K562 (cell line): ENCODE measurements around the gene FYB1. TPM values are rescaled to one million over a fixed set of nuclear protein-coding genes. Genes with fewer than 3 reads are reported as not detected.

Experiments
- ATF7 ChIP-seq: fragments of 450-650 bp; IDR thresholded peaks from 2 replicates; pipeline ENCODE4 v1.7.1; 2014; ENCODE audit warnings: mild to moderate bottlenecking, moderate library complexity
- DMBX1 ChIP-seq: fragments of 250-450 bp; sonication (Bioruptor Pico); IDR thresholded peaks from 2 replicates; pipeline ENCODE4 v1.8.0; 2022; ENCODE audit warnings: inconsistent platforms, mild to moderate bottlenecking, moderate library complexity, borderline replicate concordance
- KLF6 ChIP-seq: fragments of 250-450 bp; sonication (Bioruptor Pico); IDR thresholded peaks from 2 replicates; pipeline ENCODE4 v1.4.0; 2020; ENCODE audit warnings: mild to moderate bottlenecking, moderate library complexity, borderline replicate concordance
- MTA3 ChIP-seq: fragments of 450-650 bp; formaldehyde crosslinking; IDR thresholded peaks from 2 replicates; pipeline ENCODE4 v1.6.1; 2017; ENCODE audit warnings: mild to moderate bottlenecking, borderline replicate concordance
- NCOA4 ChIP-seq: fragments of 450-650 bp; IDR thresholded peaks from 2 replicates; pipeline ENCODE4 v1.6.1; 2018; ENCODE audit warnings: mild to moderate bottlenecking; ENCODE audit not compliant: partially characterized antibody
- RBM22 ChIP-seq: fragments of 200-400 bp; formaldehyde crosslinking; IDR thresholded peaks from 2 replicates; pipeline ENCODE4 v1.6.1; 2018; ENCODE audit warnings: low read length, low read depth; ENCODE audit not compliant: poor library complexity, severe bottlenecking
- REST ChIP-seq, 2 experiments: fragments of 450-650 bp; formaldehyde crosslinking in 1 of 2; IDR thresholded peaks; 2 replicates each; pipeline versions ENCODE4 v1.4.0 to v1.6.1; 2014 to 2020; ENCODE audit warnings: mild to moderate bottlenecking in 2 of 2, borderline replicate concordance in 1 of 2, low read depth in 1 of 2
- ZNF444 ChIP-seq: fragments of 250-450 bp; sonication (Bioruptor Pico); IDR thresholded peaks from 2 replicates; pipeline ENCODE4 v1.4.0; 2020; ENCODE audit warnings: mild to moderate bottlenecking, moderate library complexity
- ZNF586 ChIP-seq: fragments of 450-650 bp; formaldehyde crosslinking; conservative IDR thresholded peaks from 2 replicates; pipeline ENCODE4 v1.4.0; 2020; ENCODE audit warnings: mild to moderate bottlenecking, moderate library complexity
- ZNF717 ChIP-seq: fragments of 250-450 bp; sonication (Bioruptor Pico); IDR thresholded peaks from 2 replicates; pipeline ENCODE4 v1.5.0; 2021
- polyA plus RNA-seq, 8 experiments: library from polyadenylated mRNA; depleted of rRNA in 4 of 8; stranded (reverse) in 5 of 8; unstranded in 3 of 8; fragments of >200 nt; fragmentation: Nextera tagmentation in 2 of 8; fragmentation: Illumina TruSeq in 1 of 8; extraction: Ambion mirVana in 2 of 8; extraction: Trizol in 1 of 8; gene quantifications; 2 replicates each; pipeline versions ENCODE4 v1.2.1 to v1.2.3, GENCODE V29; 2011 to 2014; ENCODE audit warnings: inconsistent platforms in 1 of 8, missing spikeins in 1 of 8
- total RNA-seq, 7 experiments: library from RNA; depleted of rRNA in 6 of 7; stranded (reverse); fragments of >200 nt in 6 of 7; fragmentation: Illumina TruSeq in 2 of 7; extraction: Trizol in 2 of 7; gene quantifications; 2 replicates each; pipeline versions ENCODE4 v1.2.1 to v1.2.3, GENCODE V29; 2011 to 2021; ENCODE audit warnings: low replicate concordance in 1 of 7
- TF ChIP-seq, protein P1 (sequence below): fragments of 250-450 bp; sonication (Bioruptor Pico); IDR thresholded peaks from 2 replicates; pipeline ENCODE4 v1.4.0; 2020; ENCODE audit warnings: mild to moderate bottlenecking, moderate library complexity

FYB1 gene
- total and polyA plus RNA-seq, 9 of the 15 experiments (the other 6 are each of a cell fraction or from before 2014, with no cell fraction given): 4.7 to 31.5 (median 9.7) TPM

GRCh38 chr5:39164529-39165402, 54.6 kb downstream of the FYB1 start (continued):
- TF ChIP-seq KLF6 (CRISPR knock-in tag) (no peak), MTA3 (no peak), REST (IDR thresholded peaks at IDR 0.05; ENCODE audit: borderline replicate concordance) (peak; percentile 34; the same call in 1 of the 2 replicates), REST (CRISPR knock-in tag; IDR thresholded peaks at IDR 0.05; ENCODE audit: low read depth) (no peak), DMBX1 (CRISPR knock-in tag) (peak; percentile 42; the same call in 1 of the 2 replicates), ZNF717 (CRISPR knock-in tag) (no peak), NCOA4 (no peak), RBM22 (no peak), ZNF444 (CRISPR knock-in tag) (no peak), ZNF586 (CRISPR knock-in tag) (no peak), ATF7 (0 out of 2 replicates have a peak, but pooled peaks have one; percentile 37)
- TF ChIP-seq, protein P1, sequence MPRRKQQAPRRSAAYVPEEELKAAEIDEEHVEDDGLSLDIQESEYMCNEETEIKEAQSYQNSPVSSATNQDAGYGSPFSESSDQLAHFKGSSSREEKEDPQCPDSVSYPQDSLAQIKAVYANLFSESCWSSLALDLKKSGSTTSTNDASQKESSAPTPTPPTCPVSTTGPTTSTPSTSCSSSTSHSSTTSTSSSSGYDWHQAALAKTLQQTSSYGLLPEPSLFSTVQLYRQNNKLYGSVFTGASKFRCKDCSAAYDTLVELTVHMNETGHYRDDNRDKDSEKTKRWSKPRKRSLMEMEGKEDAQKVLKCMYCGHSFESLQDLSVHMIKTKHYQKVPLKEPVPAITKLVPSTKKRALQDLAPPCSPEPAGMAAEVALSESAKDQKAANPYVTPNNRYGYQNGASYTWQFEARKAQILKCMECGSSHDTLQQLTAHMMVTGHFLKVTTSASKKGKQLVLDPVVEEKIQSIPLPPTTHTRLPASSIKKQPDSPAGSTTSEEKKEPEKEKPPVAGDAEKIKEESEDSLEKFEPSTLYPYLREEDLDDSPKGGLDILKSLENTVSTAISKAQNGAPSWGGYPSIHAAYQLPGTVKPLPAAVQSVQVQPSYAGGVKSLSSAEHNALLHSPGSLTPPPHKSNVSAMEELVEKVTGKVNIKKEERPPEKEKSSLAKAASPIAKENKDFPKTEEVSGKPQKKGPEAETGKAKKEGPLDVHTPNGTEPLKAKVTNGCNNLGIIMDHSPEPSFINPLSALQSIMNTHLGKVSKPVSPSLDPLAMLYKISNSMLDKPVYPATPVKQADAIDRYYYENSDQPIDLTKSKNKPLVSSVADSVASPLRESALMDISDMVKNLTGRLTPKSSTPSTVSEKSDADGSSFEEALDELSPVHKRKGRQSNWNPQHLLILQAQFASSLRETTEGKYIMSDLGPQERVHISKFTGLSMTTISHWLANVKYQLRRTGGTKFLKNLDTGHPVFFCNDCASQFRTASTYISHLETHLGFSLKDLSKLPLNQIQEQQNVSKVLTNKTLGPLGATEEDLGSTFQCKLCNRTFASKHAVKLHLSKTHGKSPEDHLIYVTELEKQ (CRISPR knock-in tag): peak; percentile 48; the same call in 1 of the 2 replicates
